ENCODE measurements around the gene CTIF. TPM values are rescaled to one million over a fixed set of nuclear protein-coding genes. Genes with fewer than 3 reads are reported as not detected.

CTIF gene
- total RNA-seq, 1 donor from 2014 or later = 60.0 TPM

DNA sequence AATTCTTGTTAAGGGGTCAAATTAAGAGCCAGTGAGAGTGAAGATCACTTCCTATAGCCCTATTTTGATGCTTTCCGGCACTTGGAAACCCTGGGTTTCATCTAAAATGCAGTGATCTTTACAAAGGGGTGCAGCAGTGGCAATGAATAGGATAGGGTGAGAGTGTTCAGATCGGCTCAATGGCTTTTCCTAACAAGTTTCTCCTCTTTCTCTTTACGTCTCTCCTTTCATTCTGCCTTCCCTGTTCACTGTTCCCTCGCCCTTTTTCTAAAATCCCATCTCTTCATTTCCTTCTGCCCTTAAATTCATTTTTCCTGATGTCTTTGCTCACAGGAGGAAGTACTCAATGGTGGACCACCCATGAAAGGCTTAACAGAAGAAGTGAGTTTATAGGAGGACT, 86.0 kb downstream of the CTIF start:
- Histone ChIP-seq H3K9me3 (replicated peaks) (no peaks in the 10 kb centered on the region), H3K36me3 (peaks cover 10% of the 10 kb centered on the region), H3K4me3 (no peak overlapping the region), H3K27me3 (ENCODE audit: low read depth) (no peaks in the 10 kb centered on the region), H3K27ac (replicated peaks) (no peak overlapping the region), H3K4me1 (peaks cover 9% of the 10 kb centered on the region)
- intact Hi-C loops (cut with micrococcal nuclease) = no loop called here
- TF ChIP-seq, protein P1, sequence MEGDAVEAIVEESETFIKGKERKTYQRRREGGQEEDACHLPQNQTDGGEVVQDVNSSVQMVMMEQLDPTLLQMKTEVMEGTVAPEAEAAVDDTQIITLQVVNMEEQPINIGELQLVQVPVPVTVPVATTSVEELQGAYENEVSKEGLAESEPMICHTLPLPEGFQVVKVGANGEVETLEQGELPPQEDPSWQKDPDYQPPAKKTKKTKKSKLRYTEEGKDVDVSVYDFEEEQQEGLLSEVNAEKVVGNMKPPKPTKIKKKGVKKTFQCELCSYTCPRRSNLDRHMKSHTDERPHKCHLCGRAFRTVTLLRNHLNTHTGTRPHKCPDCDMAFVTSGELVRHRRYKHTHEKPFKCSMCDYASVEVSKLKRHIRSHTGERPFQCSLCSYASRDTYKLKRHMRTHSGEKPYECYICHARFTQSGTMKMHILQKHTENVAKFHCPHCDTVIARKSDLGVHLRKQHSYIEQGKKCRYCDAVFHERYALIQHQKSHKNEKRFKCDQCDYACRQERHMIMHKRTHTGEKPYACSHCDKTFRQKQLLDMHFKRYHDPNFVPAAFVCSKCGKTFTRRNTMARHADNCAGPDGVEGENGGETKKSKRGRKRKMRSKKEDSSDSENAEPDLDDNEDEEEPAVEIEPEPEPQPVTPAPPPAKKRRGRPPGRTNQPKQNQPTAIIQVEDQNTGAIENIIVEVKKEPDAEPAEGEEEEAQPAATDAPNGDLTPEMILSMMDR (IDR thresholded peaks at IDR 0.05; ENCODE audit: borderline replicate concordance) = no peak
- DNase-seq = no peak

DNA sequence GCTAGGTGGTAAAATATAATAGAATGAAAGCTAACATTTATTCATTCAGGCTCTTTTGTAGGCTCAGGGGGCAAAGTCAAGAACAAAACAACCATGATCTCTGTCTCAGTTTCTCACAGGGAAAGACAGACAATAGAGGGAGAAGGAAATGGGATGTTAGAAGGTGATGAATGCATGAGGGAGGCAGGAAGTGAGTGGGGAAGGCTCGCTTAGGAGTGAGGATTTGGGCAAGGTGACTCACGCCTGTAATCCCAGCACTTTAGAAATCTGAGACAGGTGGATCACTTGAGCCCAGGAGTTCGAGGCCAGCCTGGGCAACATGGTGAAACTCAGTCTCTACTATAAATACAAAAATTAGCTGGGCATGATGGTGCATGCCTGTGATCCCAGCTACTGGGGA, 88.4 kb downstream of the CTIF start:
- Histone ChIP-seq H3K27ac (replicated peaks) (no peak overlapping the region), H3K36me3 (peaks cover 5% of the 10 kb centered on the region), H3K27me3 (ENCODE audit: low read depth) (no peaks in the 10 kb centered on the region), H3K4me3 (no peak overlapping the region), H3K9me3 (replicated peaks) (no peaks in the 10 kb centered on the region), H3K4me1 (peaks cover 9% of the 10 kb centered on the region)
- TF ChIP-seq, protein P1 (IDR thresholded peaks at IDR 0.05; ENCODE audit: borderline replicate concordance) = no peak
- DNase-seq = no peak
- intact Hi-C loops (cut with micrococcal nuclease) = no loop called here

DNA sequence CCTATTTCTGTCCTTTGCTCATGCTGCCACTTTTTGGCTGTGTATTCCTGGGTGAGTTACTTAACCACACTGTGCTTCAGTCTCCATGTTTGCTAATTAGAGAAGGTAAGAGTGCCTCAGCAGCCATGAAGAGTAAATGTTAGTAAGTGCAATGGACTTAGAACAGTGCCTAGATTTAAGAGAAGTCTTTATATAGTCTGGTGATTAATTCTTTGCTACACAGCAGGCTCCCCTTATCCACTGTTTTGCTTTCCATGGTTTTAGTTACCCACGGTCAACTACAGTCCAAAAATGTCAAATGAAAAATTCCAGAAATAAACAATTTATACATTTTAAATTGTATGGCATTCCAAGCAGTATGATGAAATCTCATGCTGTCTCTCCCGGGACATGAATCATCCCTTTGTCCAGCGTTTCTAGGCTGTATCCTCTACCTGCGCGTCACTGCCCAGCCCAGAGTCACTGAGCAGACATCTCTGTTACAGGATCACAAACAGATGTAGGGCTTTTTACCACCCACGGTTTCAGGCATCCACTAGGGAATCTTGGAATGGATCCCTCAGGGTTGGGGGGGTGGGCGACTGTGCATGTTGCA, 91.0 kb downstream of the CTIF start:
- Histone ChIP-seq H3K4me3 (no peak overlapping the region), H3K27ac (replicated peaks) (no peak overlapping the region), H3K4me1 (peaks cover under 1% of the 10 kb centered on the region), H3K27me3 (ENCODE audit: low read depth) (no peaks in the 10 kb centered on the region), H3K36me3 (peaks cover 9% of the 10 kb centered on the region), H3K9me3 (replicated peaks) (no peaks in the 10 kb centered on the region)
- intact Hi-C loops (cut with micrococcal nuclease) = no loop called here
- no peak for DNase-seq
- TF ChIP-seq, protein P1 (IDR thresholded peaks at IDR 0.05; ENCODE audit: borderline replicate concordance) = no peak

DNA sequence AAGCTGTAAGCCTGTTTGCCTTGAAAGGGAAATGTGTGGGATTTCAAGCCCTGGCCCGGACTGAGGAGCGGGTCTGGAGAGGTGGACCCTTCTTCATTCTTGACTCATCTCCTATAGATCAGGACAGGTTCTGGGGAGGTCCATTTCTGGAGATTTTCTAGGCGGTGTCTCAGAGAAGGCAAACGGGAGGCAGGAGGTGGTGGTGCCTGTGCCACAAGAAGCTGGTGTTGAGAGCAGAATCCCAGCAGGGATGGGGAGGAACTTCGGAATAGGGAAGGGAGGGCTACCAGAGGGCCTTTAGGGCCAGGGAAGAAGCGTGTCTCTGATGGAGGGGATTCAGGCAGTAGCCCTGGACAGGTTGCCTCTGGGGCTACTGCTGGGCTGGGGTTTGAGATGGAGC, 93.0 kb downstream of the CTIF start:
- H3K9me3 ChIP-seq (replicated peaks) = no peaks in the 10 kb centered on the region
- intact Hi-C loops (cut with micrococcal nuclease) = no loop called here
- peaks cover 9% of the 10 kb centered on the region for H3K36me3 ChIP-seq
- DNase-seq = no peak
- H3K27me3 ChIP-seq (ENCODE audit: low read depth) = no peaks in the 10 kb centered on the region
- TF ChIP-seq, protein P1 (IDR thresholded peaks at IDR 0.05; ENCODE audit: borderline replicate concordance) = no peak
- peaks cover 6% of the 10 kb centered on the region for H3K4me1 ChIP-seq
- no peak overlapping the region for H3K27ac ChIP-seq (replicated peaks)
- no peak overlapping the region for H3K4me3 ChIP-seq

DNA sequence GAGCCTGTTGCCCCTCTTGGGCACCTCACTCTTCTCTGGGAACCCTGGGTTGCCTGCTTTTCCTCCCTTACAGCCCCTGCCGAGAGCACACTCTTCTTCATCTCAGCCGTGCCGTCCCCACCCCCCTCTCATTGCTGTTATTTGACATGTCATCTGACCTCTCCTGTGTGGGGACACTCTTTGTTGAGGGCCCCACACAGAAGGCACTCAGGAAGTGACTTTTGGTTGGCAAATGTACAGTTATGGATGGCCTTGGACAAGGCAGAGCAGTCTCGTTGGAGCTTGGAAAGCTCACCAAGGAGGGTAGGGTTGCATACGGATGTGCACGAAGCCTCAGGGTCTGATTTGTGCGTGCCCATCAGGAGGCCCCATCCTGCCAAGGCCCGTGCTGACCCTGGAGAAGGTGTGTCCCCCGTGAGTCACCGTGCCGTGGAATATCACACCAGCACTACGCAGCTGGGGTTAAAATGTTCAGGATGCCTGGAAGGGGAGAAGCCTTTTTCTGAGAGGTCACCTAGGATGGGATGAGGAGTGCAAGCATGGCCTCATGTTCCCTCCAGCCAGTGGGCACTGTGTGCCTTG, 93.9 kb downstream of the CTIF start:
- DNase-seq = no peak
- H3K36me3 ChIP-seq = peaks cover 9% of the 10 kb centered on the region
- no peak overlapping the region for H3K4me3 ChIP-seq
- TF ChIP-seq, protein P1 (IDR thresholded peaks at IDR 0.05; ENCODE audit: borderline replicate concordance) = no peak
- H3K27me3 ChIP-seq (ENCODE audit: low read depth) = no peaks in the 10 kb centered on the region
- intact Hi-C loops (cut with micrococcal nuclease) = no loop called here
- H3K4me1 ChIP-seq = peaks cover 6% of the 10 kb centered on the region
- H3K9me3 ChIP-seq (replicated peaks) = no peaks in the 10 kb centered on the region
- no peak overlapping the region for H3K27ac ChIP-seq (replicated peaks)

All from left ventricle myocardium inferior (tissue), 1 donor.